ENCODE results near the gene SLC2A9. TPM values are rescaled to one million over a fixed set of nuclear protein-coding genes. Genes with fewer than 3 reads are reported as not detected.

SLC2A9 gene
- polyA plus RNA-seq, 2 of the 4 experiments (the other 2 are of a cell fraction), result 0.62 to 0.70 TPM

GRCh38 chr4:9996319-9997110 is 24.8 kb downstream of the SLC2A9 start:
- CTCF ChIA-PET, result interaction anchor here (1.2 kb wide), 1 partner anchor 114 kb away, joined by 3 read pairs; no protein-coding TSS in a partner anchor

GRCh38 chr4:9994246-9994847 is 26.9 kb downstream of the SLC2A9 start:
- CTCF ChIA-PET, result no interaction called here

More at GRCh38 chr4:9996319-9997110, 24.8 kb downstream of the SLC2A9 start:
- peak overlapping the region in 1 of 2 experiments; percentile 1; a peak in 1 of 6 replicates for H3K27ac ChIP-seq
- no peak for TF ChIP-seq HEYL (CRISPR knock-in tag; IDR thresholded peaks at IDR 0.05)
- no peak for TF ChIP-seq BHLHE40 (IDR thresholded peaks at IDR 0.05; ENCODE audit: low read depth, low read length)
- TF ChIP-seq PBX3 (IDR thresholded peaks at IDR 0.05), result no peak
- TF ChIP-seq SMC3 (IDR thresholded peaks at IDR 0.05), result no peak
- TF ChIP-seq USF2 (IDR thresholded peaks at IDR 0.05), result no peak
- no peak for TF ChIP-seq RFX5 (IDR thresholded peaks at IDR 0.05)
- TF ChIP-seq HOXA7 (CRISPR knock-in tag; IDR thresholded peaks at IDR 0.05), result no peak
- no peak for TF ChIP-seq RARB (CRISPR knock-in tag; IDR thresholded peaks at IDR 0.05)
- TF ChIP-seq MAFK (IDR thresholded peaks at IDR 0.05; ENCODE audit: partially characterized antibody), result no peak
- TF ChIP-seq PHF8 (IDR thresholded peaks at IDR 0.05; ENCODE audit: borderline replicate concordance, low read depth), result no peak
- TF ChIP-seq NPAS2 (CRISPR knock-in tag; IDR thresholded peaks at IDR 0.05; ENCODE audit: borderline replicate concordance), result no peak
- no peak for TF ChIP-seq CHD2 (IDR thresholded peaks at IDR 0.05; ENCODE audit: low read length, partially characterized antibody)
- no peak for TF ChIP-seq CEBPB (IDR thresholded peaks at IDR 0.05)
- no peak overlapping the region for H3K4me3 ChIP-seq
- peaks cover 11% of the 10 kb centered on the region; the same call in 2 of the 3 replicates for H3K4me1 ChIP-seq
- POLR2A ChIA-PET, result no interaction called here
- no peaks in the 10 kb centered on the region for H3K9me3 ChIP-seq
- peak overlapping the region; percentile 2; the same call in 1 of the 3 replicates for H3K4me2 ChIP-seq
- DNase-seq (ENCODE audit: low read depth in 1 of 2, low spot score in 1 of 2) (peak in 1 of 2 experiments; percentile 13), ATAC-seq (peak in 1 of 2 experiments; percentile 54; a peak in 4 of 6 replicates), FAIRE-seq (no peak)
- 59% methylated on average over 5 of the region's 6 CpGs for WGBS (ENCODE audit: missing lambda C conversion rate)

GRCh38 chr4:9989918-9990635 is 31.2 kb downstream of the SLC2A9 start:
- Histone ChIP-seq H3K4me1 (no peaks in the 10 kb centered on the region), H3K27ac (no peak overlapping the region), H3K9me3 (no peaks in the 10 kb centered on the region), H3K4me2 (no peak overlapping the region), H3K4me3 (no peak overlapping the region)
- POLR2A ChIA-PET, result no interaction called here
- 39% methylated on average over 9 of the region's 10 CpGs for WGBS (ENCODE audit: missing lambda C conversion rate)
- DNase-seq (ENCODE audit: low read depth in 1 of 2, low spot score in 1 of 2), result no peak
- CTCF ChIA-PET, result no interaction called here
- FAIRE-seq, result no peak
- ATAC-seq, result no peak
- no peak for TF ChIP-seq ZNF302 (CRISPR knock-in tag; IDR thresholded peaks at IDR 0.05)
- TF ChIP-seq CEBPB (IDR thresholded peaks at IDR 0.05), result no peak
- TF ChIP-seq GATA3 (IDR thresholded peaks at IDR 0.05; ENCODE audit: borderline replicate concordance), result no peak
- TF ChIP-seq SMC3 (IDR thresholded peaks at IDR 0.05), result no peak
- no peak for TF ChIP-seq POLR2A (IDR thresholded peaks at IDR 0.05; ENCODE audit: low read length)
- no peak for TF ChIP-seq EHF (CRISPR knock-in tag; IDR thresholded peaks at IDR 0.05)
- no peak for TF ChIP-seq USF2 (IDR thresholded peaks at IDR 0.05)
- TF ChIP-seq KDM5A (IDR thresholded peaks at IDR 0.05), result no peak
- TF ChIP-seq HOXB5 (CRISPR knock-in tag; IDR thresholded peaks at IDR 0.05), result no peak
- no peak for TF ChIP-seq TFCP2L1 (CRISPR knock-in tag; IDR thresholded peaks at IDR 0.05)
- TF ChIP-seq JUNB (IDR thresholded peaks at IDR 0.05), result no peak
- no peak for TF ChIP-seq HMGXB4 (CRISPR knock-in tag; IDR thresholded peaks at IDR 0.05; ENCODE audit: borderline replicate concordance)
- TF ChIP-seq CBX2 (IDR thresholded peaks at IDR 0.05; ENCODE audit: borderline replicate concordance, low read depth), result no peak
- no peak for TF ChIP-seq HOXA7 (CRISPR knock-in tag; IDR thresholded peaks at IDR 0.05)

More at GRCh38 chr4:9994246-9994847, 26.9 kb downstream of the SLC2A9 start:
- no peak overlapping the region for H3K4me2 ChIP-seq
- POLR2A ChIA-PET, result no interaction called here
- DNase-seq (ENCODE audit: low read depth in 1 of 2, low spot score in 1 of 2) (no peak), ATAC-seq (no peak), FAIRE-seq (no peak)
- 50% methylated on average over 2 of the region's 3 CpGs for WGBS (ENCODE audit: missing lambda C conversion rate)
- no peak overlapping the region for H3K27ac ChIP-seq
- H3K4me1 ChIP-seq, result peaks cover 11% of the 10 kb centered on the region; the same call in 2 of the 3 replicates
- no peak overlapping the region for H3K4me3 ChIP-seq
- TF ChIP-seq MAZ (IDR thresholded peaks at IDR 0.05; ENCODE audit: borderline replicate concordance, low read depth, low read length), result no peak
- TF ChIP-seq MAFK (IDR thresholded peaks at IDR 0.05; ENCODE audit: partially characterized antibody), result no peak
- no peak for TF ChIP-seq USF2 (IDR thresholded peaks at IDR 0.05)
- H3K9me3 ChIP-seq, result no peaks in the 10 kb centered on the region

Measured in A549 (cell line).